ENCODE measurements around the gene AEBP2. TPM values are rescaled to one million over a fixed set of nuclear protein-coding genes. Genes with fewer than 3 reads are reported as not detected.

Gene AEBP2
- total and polyA plus RNA-seq, 2 of the 8 experiments (the other 6 are each of a cell fraction or from before 2014, with no cell fraction given), result 13.6 to 61.4 TPM

GRCh38 chr12:19458733-19459132 is 19.4 kb downstream of the AEBP2 start (continued):
- no peak for TF ChIP-seq EP300 (IDR thresholded peaks at IDR 0.05; ENCODE audit: borderline replicate concordance in 1 of 2, low read depth in 2 of 2, low read length in 2 of 2)
- no peak for TF ChIP-seq JUND (IDR thresholded peaks at IDR 0.05; ENCODE audit: low read length)

Data from H1 (cell line).